Measurements from ENCODE around the gene VGLL4.
"Not testable (repeated sequence)": the region's sequence is repeated elsewhere in the genome, so short reads cannot be mapped to it uniquely, and the experiment has no call there.

VGLL4 gene, protein sequence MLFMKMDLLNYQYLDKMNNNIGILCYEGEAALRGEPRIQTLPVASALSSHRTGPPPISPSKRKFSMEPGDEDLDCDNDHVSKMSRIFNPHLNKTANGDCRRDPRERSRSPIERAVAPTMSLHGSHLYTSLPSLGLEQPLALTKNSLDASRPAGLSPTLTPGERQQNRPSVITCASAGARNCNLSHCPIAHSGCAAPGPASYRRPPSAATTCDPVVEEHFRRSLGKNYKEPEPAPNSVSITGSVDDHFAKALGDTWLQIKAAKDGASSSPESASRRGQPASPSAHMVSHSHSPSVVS

DNA sequence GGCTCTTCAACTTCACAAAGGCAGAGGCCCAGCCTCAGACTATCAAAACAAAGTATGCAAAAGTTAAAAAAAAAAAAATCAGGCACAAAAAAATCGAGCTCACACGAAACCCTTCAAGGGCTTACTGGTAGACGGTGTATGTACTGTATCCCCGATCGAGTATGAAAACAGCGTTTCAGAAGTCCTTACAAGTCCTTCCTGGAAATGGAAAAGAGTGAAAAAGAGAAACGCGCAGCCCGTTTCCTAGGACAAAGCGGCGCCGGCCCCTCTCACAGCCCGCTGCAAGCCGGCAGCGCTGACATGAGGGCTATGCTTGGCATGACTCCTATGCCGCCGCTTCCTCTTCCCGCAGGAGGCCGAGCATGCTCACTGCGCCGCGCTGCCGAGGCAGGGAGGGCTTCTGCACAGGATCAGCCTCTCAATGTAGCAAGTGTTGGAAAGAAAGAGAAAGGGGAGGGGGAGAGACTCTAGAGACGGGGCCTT lies at the start of gene VGLL4:
Gene VGLL4, minus strand, starts transcription at position 311 of the 483 bp plus-strand sequence. CDS start 397 bp downstream, outside the sequence.
- DNase-seq = peak; percentile 95

DNA sequence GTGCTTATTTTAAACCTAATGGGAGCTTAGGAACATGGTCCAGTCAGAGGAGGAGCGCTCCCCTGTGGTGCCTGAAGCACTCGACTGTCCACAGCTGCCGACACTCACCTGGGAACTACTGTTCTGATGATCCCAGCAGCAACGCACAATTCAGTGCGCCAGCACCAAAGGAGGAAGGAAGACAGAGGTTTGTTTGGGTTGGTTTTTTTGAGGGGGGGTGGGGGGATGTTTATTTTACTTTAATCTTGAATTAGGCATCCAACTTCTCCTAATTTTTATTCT lies 48.8 kb upstream of the VGLL4 start:
- DNase-seq = no peak

DNA sequence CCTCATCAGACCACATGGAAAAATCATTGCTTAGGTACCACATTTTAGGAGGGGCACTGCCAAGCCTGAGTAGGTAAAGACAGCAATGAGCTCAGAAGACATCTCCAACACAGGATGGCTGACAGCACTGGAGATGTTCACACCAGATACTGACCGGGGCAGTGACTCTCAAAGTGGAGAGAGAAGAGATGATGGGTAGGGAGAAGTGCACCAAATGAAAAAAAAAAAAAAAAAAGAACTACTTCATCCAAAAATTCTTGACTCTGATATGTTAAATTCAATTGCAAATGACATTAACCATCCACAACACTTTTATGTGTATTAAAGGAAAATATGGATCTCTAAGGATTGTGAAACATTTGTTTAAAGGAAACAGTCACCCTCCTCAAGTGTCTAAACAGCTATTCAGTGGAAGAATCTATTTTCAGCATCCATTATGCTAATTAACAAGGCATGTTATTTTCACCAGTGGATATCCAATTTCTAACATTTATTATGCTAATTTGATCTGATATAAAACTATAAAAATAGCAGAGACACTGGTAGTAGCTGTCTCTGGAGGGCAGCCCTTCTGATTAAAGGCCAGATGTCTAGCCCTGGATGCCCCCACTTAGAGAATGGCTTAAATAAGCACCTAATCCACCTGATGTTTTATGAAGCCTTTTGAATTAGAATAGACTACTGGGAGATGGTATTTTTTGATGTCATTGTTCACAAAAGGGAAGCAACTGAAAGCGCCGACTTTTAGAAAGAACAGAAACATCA lies 48.2 kb upstream of the VGLL4 start:
- DNase-seq = no peak

DNA sequence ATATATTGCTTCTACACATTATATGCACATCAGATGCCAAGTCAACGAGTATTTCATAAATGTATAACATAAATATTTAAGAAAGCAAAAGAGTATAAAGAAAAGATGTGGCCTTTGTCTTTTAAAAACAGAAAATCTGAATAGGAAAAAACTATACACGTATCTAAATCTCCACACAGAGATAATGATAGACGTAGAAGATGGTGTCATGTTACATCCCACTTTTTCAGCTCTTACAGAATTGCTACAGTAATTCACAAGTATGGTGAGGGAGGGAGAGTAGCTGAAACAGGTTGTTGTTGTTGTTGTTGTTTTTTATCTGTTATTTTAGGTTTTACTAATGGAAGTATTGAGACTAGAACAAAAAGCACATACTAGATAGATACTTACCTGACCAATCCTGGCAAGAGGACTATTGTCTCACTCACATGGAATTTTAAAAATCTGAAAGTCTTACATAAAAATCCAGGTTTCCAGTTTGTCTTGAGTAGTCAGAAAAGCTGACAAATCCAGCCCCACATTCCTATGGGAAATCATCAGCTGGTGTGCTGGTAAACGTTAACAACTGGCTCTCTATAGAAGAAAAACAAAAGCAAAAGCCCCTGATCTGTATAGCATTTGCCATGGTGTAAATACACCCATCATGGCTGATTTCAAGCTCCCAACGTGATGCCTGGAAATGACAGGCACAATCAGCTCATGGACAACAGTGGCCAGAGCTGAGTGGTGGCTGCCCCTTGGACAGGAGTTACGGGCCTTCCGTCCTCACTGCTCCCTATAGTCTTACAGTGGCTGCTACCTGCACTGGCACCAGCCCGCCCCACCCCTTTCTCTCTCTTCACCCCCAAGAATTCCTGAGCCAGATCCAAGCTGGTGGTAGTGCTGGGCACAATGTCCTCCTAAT lies 47.4 kb upstream of the VGLL4 start:
- DNase-seq = peak; percentile 69

DNA sequence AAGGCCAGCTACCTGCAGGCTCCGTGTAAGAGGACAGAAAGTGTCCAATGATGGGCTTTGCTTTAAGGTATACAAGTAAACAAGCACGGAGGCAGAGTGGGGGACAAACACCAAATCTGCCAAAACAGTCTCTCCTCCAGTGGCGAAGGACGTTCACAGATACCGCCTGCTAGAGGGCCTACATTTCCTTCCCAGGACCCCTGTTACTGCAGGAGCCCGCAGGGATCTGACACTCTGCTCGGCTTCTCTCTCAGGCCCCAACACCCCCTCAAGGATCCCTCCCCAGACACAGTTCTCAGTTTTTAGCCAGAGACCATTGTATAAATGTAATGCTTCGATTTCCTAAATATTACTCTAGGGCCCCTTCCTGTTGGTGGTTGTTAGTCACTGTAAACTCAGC lies 46.0 kb upstream of the VGLL4 start:
- DNase-seq = no peak

DNA sequence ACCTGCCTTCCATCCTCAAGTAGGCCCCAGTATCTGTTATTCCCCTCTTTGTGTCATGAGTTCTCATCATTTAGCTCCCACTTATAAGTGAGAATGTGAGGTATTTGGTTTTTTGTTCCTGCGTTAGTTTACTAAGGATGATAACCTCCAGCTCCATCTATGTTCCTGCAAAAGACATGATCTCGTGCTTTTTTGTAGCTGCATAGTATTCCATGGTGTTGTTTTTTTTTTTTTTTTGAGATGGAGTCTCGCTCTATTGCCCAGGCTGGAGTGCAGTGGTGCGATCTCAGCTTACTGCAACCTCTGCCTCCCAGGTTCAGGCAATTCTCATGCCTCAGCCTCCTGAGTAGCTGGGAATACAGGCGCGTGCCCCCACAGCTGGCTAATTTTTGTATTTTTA lies 41.3 kb upstream of the VGLL4 start:
- DNase-seq = not testable (repeated sequence)

DNA sequence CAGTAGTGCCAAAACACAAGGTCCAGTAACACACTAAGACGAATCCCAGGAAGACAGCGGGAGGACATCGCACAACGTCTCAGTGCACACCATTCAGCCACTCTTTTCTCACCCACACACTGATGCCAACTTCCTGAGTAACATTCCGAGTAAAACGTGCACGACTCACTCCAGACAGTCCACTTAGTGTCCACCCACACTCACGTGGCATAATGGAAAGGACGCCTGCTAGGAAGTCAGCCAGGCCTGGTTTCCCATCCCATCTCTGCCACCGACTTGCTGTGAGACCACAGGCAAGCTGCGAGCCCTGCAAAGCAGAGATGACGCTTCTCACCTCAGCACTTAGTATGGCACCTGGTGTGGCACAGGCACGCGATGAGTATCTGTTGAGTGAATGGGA lies 36.8 kb upstream of the VGLL4 start:
- DNase-seq = no peak

DNA sequence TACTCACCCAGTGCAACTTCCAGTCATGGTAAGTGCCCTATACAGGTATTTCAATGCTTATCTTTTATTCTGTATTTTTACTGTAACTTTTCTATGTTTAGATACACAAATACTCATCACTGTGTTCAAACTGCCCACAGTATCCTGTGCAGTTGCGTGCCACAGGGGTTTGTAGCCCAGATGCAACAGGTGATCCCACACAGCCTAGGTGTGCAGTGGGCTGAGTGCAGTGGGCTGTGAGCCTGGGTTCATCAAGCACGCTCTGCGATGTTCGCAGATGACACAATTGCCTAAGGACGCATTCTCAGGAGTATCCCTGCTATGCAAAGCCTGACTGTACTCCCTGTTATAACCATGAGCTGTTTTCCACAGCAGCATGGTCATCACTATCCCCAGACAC lies 36.2 kb upstream of the VGLL4 start:
- no peak for DNase-seq

DNA sequence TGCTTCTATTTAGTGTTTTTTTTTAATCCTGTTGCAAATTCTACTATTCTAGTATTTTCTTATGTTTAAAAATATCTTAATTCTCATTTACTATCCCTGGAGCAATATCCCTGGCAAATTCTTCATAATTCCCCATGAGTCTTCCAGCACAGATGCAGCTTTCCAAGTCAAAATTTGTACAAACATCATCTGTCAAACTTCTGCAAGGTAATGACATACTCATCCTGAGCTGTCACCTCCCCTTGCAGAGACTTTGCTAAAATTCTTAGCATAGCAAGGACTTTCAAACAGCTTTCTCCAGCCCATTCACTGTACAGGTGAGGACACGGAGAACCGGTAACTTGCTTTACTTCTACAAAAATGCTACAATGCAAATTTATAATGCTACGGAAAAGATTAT lies 28.6 kb upstream of the VGLL4 start:
- DNase-seq = no peak

DNA sequence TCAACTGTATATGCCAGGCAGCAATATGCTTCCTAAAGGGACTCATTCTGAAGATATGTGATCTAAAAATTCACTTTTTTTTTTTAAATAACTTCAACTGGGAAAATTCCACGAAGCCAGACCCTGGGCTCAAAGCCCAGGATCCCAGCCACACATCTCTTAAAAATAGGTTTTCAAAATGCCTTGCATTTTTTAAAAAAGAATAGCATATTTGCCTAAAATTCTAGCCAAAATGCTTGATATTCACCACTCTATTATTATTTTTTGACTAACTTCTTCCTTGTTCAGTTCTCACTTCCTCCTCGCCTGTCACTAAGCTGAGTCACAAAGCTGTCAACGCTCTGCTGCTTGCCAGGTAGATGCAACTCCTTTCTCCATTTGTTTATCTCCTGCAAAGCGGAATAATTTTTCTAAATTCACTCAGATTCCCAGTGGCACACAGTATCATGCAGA lies 28.0 kb upstream of the VGLL4 start:
- DNase-seq = peak; percentile 88

DNA sequence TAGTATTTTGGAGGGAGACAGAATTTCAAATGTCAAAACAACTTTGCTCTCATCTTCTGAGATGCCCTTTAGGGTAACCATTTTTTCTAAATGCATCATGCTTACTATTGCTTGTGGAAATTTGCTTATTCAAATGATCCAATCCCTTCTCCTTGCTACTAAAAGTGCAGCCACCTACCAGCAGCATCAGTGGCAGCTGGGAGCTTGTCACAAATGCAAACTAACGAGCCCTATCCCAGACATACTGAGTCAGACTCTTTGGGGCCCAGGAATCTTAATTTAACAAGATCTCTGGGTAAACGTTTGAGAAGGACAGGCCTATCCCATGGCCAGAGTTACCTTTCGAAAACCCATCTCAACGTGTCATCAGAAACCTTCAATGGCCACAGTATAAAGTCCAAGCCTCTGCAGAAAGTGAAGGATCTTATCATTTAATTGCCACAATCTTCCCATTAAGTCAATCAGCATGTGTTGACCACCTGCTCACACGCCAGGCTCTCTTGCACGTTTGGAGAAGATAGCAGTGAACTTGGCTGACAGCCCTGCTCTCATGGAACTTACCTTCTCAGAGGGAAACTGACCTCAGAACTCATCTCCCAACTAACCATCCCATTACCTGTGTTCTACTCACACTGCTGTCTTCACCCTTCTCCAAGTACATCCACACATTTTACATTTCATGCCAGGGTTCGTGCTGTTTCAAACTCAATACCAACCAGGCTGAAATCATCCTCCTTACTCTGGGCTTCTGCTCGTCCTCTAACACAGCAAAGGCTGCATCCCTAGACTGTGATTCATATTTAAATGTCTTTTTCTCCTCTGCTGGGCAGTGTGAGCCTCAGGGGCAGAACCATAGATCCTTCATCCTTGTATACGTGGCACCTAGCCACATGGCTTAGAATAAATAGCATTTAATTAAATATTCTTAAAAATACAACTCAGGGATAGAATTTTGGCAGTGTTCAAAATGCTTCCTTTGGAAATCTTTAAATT lies 24.8 kb upstream of the VGLL4 start:
- peak; percentile 52 for DNase-seq

DNA sequence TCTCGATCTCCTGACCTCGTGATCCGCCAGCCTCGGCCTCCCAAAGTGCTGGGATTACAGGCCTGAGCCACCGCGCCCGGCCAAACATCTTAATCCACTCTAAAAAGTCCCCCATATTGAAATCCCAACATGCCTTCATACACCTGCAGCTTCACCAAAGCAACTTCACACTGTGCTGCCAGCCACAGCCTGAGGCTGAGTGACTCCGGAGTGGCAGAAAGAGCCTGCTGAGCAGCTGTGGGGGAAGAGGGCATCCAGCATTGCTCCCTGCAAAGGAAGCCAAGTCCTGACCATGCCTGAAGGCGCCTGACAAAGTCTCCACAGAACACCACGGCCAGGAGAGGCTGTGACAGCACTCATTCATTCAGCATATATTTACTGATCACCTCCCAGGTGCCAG lies 21.6 kb upstream of the VGLL4 start:
- DNase-seq = no peak

DNA sequence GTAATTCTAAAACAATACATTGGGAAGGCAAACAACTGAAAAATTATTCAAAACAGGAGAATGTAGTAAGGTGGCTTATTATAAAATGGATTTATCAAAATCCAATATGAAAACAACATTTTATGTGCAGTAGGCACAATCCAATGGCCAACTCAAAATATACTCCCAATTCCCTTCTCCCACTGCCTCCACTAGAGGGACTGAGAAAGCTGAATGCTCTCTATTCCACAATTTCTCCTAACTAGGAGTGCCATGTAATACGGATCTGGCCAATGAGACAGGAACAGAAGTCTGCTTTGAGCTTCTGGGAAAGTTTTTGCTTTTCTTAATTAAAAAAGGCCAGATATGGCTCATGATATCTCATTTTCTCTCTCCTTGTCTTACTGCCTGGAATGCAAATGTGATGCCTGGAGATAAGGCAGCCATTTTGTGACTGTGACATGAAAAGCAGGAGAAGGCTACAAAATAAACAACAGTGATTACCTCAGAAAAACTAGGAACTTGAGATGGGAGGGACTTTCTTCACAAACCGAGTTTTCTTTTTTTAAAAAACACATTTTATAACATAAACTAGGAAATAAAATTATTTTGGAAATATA lies 18.8 kb upstream of the VGLL4 start:
- peak; percentile 55 for DNase-seq

DNA sequence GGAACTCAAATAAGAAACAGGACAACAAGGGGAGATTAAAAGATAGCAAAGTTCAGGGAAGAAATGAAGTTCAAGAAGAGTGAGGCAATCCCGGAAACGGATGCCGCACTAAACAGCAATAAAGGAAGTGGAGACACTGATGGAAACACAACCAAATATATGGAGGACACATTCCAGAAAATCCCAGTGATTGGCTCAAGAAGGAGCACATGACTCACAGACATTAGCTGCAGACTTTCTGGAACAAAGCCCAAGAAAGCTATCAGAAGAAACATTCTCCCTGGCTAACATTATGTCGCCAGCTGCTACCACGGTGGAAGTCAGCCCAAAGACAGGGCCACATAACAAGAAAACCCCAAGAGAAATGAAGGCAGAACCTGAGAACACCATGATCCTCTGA lies 18.1 kb upstream of the VGLL4 start:
- peak; percentile 88 for DNase-seq

DNA sequence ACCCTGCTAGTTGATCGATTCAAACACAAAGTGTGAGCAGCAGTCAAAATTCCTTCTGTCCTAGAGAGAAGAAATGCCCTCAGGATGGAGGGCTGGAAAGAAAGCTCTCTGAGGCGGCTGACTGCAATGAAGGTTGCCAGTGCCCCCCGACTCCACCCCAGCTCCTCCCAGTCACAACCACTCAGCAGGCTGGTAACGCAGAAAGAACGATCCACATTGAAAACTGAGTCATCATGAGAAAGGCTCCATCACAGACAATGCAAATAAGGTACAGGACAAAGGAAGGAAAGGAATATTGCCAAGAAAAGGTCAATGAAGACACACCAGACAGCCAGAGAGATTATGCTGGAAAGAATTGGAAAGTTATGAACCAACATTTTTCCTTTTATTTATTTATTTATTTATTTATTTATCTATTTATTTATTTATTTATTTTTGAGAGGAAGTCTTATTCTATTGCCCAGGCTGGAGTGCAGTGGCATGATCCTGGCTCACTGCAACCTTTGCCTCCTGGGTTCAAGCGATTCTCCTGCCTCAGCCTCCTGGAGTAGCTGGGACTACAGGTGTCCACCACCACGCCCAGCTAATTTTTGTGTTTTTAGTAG lies 17.4 kb upstream of the VGLL4 start:
- DNase-seq = no peak

DNA sequence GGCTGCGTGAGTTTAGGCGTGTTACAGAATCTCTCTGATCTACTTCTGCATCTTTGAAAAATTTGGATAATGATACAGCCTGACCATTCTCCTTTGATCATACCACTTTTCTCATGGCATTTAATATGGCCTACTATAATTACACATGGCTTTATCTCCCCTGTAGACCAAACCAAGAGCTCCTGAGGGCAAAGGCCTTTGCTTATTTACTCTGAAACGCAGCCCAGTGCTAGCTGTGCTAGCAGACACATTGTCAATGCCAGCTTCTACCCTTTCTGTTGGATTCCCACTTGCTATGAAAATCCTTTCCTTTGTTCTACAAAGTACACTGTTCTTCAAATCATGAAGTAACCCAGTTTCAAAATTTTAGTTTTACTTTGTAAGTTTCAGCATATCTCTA lies 16.5 kb upstream of the VGLL4 start:
- DNase-seq = no peak

DNA sequence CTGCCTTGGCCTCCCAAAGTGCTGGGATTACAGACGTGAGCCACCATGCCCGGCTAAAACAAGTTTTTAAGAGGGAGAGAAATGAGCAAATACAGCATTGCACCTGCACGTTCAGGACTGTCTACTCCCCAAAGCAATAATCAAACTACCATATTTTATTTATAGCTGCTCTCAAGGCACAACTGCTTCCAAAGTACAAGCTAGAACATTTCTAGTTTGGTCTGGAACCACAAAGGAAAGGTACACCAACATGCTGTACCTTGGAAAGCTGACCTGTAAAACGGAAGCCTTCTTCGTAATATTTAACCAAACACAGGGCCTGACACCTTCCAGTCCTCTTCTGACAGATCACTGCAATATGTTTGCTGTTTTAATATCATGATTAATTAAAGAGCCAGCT lies 14.5 kb upstream of the VGLL4 start:
- no peak for DNase-seq

DNA sequence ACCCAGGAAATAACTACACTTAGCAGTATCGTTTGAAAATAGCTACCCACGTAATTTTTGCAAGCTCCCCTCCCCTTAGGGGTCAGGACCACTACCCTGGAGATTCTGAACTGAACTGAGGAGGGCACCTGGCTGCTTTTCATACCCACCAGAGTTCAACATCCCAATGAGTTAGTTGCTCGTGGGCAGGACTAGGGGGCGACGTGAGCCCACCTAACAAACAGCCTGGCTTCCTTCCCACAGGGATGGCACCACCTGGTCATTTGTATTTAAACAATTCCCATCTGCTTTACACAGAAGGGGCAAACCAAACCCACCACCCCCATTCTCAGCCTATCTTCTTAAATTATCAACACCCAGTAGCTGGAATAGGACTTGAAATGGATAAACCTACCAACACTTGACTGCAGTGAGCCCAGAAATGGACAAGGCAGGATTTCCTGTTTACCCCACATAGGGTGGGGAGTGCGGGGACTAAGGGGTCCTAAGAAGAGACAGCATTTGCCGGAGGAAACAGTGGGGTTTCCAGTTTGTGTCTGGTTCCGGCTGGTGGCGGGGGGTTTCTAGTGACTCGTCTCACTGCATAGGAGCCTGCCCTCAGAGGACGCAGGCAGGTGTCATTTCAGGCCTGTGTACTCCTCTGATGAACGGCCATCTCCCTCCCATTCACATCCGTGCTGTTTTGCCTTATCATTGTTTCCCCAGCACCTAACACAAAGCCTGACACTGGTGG lies 11.6 kb upstream of the VGLL4 start:
- no peak for DNase-seq

DNA sequence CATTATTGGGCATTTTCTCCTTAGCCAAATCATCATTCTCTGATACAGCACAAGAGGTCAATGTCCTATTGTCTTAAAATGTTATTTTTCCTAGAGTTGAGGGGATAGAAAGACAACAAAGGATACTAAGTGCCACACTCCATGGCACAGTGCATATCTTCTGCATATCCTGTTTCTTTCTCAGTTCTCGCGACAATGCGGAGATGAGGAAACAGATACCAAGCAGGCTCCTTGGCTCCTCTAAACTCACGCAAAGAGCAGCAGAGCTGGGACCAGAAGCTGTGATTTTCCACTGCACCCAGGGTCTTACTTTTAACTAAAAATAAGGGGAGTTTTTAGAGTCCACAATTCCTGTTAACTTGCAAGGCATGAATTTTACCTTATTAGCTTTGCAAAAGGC lies 10.5 kb upstream of the VGLL4 start:
- no peak for DNase-seq

DNA sequence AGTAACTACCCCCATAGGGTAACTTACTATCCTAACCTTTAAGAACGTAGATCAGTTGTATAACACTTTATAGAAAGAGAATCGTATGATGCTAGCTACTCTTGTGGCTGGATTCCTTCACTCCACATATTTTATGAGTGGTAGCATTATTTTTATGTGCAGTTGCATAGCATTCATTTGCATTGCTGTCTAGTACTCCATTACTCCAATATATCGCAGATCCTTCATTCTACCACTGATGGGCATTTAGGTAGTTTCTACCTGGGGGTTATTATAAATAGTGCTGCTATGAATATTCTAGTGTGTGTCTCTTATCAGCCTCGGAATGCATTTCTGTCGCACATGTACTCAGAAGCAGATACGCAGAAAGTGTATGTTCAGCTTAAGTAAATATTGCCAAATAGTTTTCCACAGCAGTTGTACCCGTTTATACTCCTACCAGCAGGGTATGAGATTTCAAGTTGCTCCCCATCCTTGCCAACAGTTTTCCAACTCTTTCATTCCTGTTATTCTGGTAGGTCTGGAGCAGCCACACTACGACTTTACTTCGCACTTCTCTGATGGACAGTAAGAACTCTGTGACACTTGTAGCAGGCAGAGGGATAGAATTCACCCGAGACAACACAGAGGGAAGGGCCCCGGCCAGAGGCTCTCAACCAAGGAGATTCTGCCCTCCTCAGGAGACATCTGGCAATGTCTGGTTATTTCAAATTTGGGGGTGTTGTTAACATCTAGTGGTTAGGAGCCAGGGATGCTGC lies 9.8 kb upstream of the VGLL4 start:
- no peak for DNase-seq

All from fibroblast of skin of right biceps (primary cell).